Liver (tissue), 3 donors: ENCODE results near the gene ABHD3.

Source experiments
- ATF3 ChIP-seq: IDR thresholded peaks from 2 replicates; pipeline ENCODE4 v1.6.1; 2016; ENCODE audit warnings: antibody characterized with exemption
- CTCF ChIP-seq: fragments of 150-350 bp; IDR thresholded peaks from 2 replicates; pipeline ENCODE4 v1.5.1; 2017; ENCODE audit warnings: improper control_type of control experiment, low read depth, low read length; ENCODE audit not compliant: missing input control
- EGR1 ChIP-seq, 2 donors: IDR thresholded peaks; 2 replicates each; pipeline ENCODE4 v1.6.1; 2016 to 2018; ENCODE audit warnings: antibody characterized with exemption in 2 of 2, low read depth in 2 of 2
- FOXA1 ChIP-seq: IDR thresholded peaks from 2 replicates; pipeline ENCODE4 v1.6.1; 2016; ENCODE audit warnings: antibody characterized with exemption
- HNF4G ChIP-seq: IDR thresholded peaks from 2 replicates; pipeline ENCODE4 v1.6.1; 2016; ENCODE audit warnings: antibody characterized with exemption
- JUND ChIP-seq, 2 donors: IDR thresholded peaks; 2 replicates each; pipeline ENCODE4 v1.6.1; 2016; ENCODE audit warnings: antibody characterized with exemption in 2 of 2
- MAX ChIP-seq: IDR thresholded peaks from 2 replicates; pipeline ENCODE4 v1.6.1; 2016; ENCODE audit warnings: antibody characterized with exemption
- NR2F2 ChIP-seq: IDR thresholded peaks from 2 replicates; pipeline ENCODE4 v1.6.1; 2016; ENCODE audit warnings: antibody characterized with exemption
- RAD21 ChIP-seq, 2 donors: IDR thresholded peaks; 2 replicates each; pipeline ENCODE4 v1.6.1; 2016; ENCODE audit warnings: antibody characterized with exemption in 2 of 2, mild to moderate bottlenecking in 2 of 2
- REST ChIP-seq: IDR thresholded peaks from 2 replicates; pipeline ENCODE4 v1.6.1; 2016; ENCODE audit warnings: antibody characterized with exemption, mild to moderate bottlenecking
- RXRA ChIP-seq, 2 donors: IDR thresholded peaks; 2 replicates each; pipeline ENCODE4 v1.6.1; 2017 to 2018; ENCODE audit warnings: antibody characterized with exemption in 2 of 2, mild to moderate bottlenecking in 1 of 2
- SP1 ChIP-seq: IDR thresholded peaks from 2 replicates; pipeline ENCODE4 v1.6.1; 2018; ENCODE audit warnings: antibody characterized with exemption, mild to moderate bottlenecking
- TAF1 ChIP-seq: conservative IDR thresholded peaks from 2 replicates; pipeline ENCODE4 v1.6.1; 2016; ENCODE audit warnings: antibody characterized with exemption, mild to moderate bottlenecking
- ZBTB33 ChIP-seq: IDR thresholded peaks from 2 replicates; pipeline ENCODE4 v1.6.1; 2016; ENCODE audit warnings: antibody characterized with exemption
- donor health status: healthy.
- donor health status: healthy.

- TF ChIP-seq MAX (no peak), CTCF (no peak), TAF1 (no peak), JUND (IDR thresholded peaks at IDR 0.05) (no peak), EGR1 (IDR thresholded peaks at IDR 0.05; ENCODE audit: low read depth in 2 of 2) (no peak), REST (no peak), NR2F2 (no peak), SP1 (no peak), ATF3 (no peak), RAD21 (IDR thresholded peaks at IDR 0.05) (no peak), HNF4G (no peak), RXRA (IDR thresholded peaks at IDR 0.05) (no peak), FOXA1 (no peak), ZBTB33 (no peak)
Observed at GRCh38 chr18:21686282-21687105, 18.1 kb downstream of the ABHD3 start.
